Memory B cell (primary cell): Measurements from ENCODE around the gene RGL3.
"Not testable (repeated sequence)": the region's sequence is repeated elsewhere in the genome, so short reads cannot be mapped to it uniquely, and the experiment has no call there.

Experiments
- ATAC-seq: fragments of 150-1000 bp; cut with Tn5 transposase; 2 replicates; pipeline ENCODE4 v1.10.0; 2021; ENCODE audit warnings: low read depth, mild to moderate bottlenecking, moderate library complexity
- DNase-seq, 2 donors: peaks; one replicate each; pipeline ENCODE4 v3.0.0; 2022; ENCODE audit warnings: low spot score in 2 of 2
- H3K27ac Mint-ChIP-seq: one replicate; pipeline ENCODE4 v1.8.0; 2022; ENCODE audit warnings: mild to moderate bottlenecking, moderate library complexity, mixed read lengths
- H3K27me3 Mint-ChIP-seq: one replicate; pipeline ENCODE4 v1.8.0; 2022; ENCODE audit warnings: mixed read lengths
- H3K36me3 Mint-ChIP-seq: one replicate; pipeline ENCODE4 v1.8.0; 2022; ENCODE audit warnings: mild to moderate bottlenecking, mixed read lengths
- H3K4me1 Mint-ChIP-seq: one replicate; pipeline ENCODE4 v1.8.0; 2022; ENCODE audit warnings: mixed read lengths
- H3K4me3 Mint-ChIP-seq: one replicate; pipeline ENCODE4 v1.8.0; 2022; ENCODE audit warnings: mild to moderate bottlenecking, moderate library complexity, mixed read lengths
- H3K9me3 Mint-ChIP-seq: one replicate; pipeline ENCODE4 v1.8.0; 2022; ENCODE audit warnings: mixed read lengths

The RGL3 gene

DNA sequence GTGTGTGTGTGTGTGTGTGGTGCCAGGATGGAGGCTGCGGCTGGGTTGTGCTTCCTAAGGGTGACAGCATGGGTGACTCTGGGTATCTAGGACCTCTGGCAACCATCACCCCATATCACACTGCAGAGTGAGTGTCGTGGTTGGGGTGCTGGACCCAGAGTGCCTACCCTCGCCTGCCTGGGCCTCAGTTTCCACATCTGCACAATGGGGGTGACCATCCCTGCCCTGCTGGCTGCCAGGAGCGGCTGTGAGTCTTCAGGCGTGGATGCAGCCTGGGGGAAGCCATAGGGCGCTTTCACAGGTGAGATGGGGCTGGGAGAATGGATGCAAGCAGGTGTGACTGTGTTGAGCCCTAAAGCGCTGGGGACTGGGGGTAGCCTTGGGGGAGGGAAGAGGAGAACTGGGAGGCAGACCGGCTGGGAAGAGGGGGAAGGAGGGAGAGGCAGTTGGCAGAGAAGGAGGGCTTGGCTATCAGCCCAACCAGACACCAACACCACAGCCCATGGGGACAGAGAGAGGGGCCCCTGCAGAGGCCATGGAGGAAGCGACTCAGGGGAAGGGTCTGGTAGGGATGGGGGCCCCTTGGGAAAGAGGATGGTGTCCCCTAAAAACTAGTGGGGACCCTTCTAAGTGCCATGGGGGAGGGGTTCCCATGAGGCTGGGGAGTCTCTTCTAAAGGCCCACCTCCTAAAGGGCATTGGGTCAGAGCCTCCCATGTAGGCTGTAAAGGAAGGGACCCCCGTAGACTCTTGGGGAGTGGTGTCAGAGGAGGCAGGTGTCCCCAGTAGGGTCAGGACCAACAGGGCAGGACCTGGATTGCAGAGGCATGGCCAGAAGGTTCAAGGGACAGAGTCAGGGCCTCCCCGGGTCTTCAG, 62.2 kb downstream of the RGL3 start:
- no peak for ATAC-seq
- H3K27ac Mint-ChIP-seq: no peak overlapping the region
- H3K4me3 Mint-ChIP-seq: no peak overlapping the region

DNA sequence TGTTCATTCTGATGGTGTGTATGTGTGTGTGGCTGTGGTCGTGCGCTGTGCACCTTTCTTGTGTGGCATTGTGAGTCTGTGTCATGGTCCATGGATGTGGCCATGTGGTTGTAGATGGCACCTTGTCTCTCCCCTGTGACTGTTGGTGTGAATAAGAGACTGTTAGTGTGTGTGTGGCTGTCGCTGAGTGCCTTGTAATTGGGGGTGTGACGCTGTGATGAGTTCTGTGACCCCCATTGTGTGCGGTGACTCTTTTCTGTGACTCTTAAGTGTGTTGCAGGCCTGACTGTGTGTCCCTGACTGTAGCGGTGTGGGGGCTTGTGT, 63.1 kb downstream of the RGL3 start:
- Mint-ChIP-seq H3K9me3 (no peaks in the 10 kb centered on the region), H3K27me3 (peaks cover 17% of the 10 kb centered on the region), H3K36me3 (peaks cover 3% of the 10 kb centered on the region), H3K4me1 (peaks cover 11% of the 10 kb centered on the region), H3K4me3 (peak overlapping the region; percentile 71), H3K27ac (no peak overlapping the region)
- no peak for DNase-seq
- ATAC-seq: no peak

More for the DNA sequence above, 62.2 kb downstream of the RGL3 start:
- DNase-seq: no peak
- H3K27me3 Mint-ChIP-seq: peaks cover 17% of the 10 kb centered on the region
- peaks cover 3% of the 10 kb centered on the region for H3K36me3 Mint-ChIP-seq
- peaks cover 11% of the 10 kb centered on the region for H3K4me1 Mint-ChIP-seq
- no peaks in the 10 kb centered on the region for H3K9me3 Mint-ChIP-seq

DNA sequence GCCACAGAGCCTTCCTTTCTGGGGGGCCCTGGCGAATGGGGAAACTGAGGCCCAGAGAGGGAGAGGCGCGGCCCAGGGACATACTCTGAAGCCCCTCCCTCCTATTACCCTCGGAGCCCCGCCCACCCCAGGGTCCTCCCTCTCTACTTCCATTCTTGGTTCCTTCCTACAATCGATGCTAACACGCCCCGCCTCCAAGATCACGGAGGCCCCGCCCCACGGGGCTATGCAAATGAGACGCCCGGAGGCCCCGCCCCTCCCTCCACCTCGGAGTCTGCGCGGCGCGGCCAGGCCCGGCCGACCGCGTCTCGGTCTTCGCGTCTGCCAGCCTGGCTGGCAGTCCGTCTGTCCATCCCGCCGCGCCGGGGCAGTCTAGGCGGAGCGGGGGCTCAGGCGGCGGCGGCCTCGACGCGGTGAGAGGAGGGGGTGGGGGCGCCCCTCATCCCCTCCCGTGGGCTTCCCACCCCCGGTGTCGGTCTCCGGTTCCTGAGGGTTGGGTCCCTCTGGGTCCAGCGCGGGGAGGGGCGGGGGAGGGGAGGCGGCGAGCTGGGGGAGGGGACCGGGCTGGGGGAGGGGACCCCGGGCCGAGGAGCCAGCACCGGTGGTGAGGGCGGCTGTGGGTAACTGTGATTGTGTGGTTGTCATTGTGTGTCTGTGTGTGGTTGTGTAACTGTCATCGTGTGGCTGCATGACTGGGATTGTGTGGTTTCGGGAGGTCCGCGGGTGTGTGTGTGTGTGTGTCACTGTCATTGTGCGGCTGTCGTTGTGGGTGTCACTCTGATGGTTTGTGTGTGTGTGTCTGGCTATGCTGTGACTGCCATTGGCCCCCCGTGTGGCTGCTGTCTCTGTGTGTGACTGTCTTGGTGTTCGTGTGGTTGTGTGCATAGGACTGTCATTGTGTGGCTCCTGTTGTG, 63.7 kb downstream of the RGL3 start, which contains the start of gene PLPPR2:
TSS of gene PLPPR2 (plus strand) at position 273 of the 914 bp plus-strand sequence. CDS start 2,242 bp downstream, outside the sequence.
- DNase-seq (peak; percentile 71 to 75), ATAC-seq (peak; percentile 94)
- Mint-ChIP-seq H3K36me3 (peaks cover 5% of the 10 kb centered on the region), H3K4me3 (peak within 1 kb of the TSS; percentile 71), H3K27ac (no peak within 1 kb of the TSS), H3K9me3 (no peaks in the 10 kb centered on the region), H3K27me3 (peaks cover 17% of the 10 kb centered on the region), H3K4me1 (peaks cover 11% of the 10 kb centered on the region)

DNA sequence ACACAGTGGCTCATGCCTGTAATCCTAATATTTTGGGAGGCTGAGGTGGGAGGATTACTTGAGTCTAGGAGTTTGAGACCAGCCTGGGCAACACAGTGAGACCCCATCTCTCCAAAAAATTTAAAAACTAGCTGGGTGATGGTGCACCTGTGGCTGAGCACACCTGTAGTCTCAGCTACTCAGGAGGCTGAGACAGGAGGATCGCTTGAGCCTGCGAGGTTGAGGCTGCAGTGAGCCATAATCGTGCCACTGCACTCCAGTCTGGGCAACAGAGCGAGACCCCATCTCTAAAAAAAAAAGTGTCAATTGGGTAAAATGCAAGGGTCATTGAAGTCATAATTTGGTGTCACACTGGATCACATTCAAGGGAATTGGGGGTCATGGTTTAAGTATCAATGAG, 65.0 kb downstream of the RGL3 start:
- not testable (repeated sequence) for DNase-seq, H3K9me3 Mint-ChIP-seq, H3K27ac Mint-ChIP-seq, H3K4me3 Mint-ChIP-seq, ATAC-seq
- peaks cover 11% of the 10 kb centered on the region for H3K36me3 Mint-ChIP-seq
- H3K27me3 Mint-ChIP-seq: peaks cover 15% of the 10 kb centered on the region
- H3K4me1 Mint-ChIP-seq: peaks cover 11% of the 10 kb centered on the region

DNA sequence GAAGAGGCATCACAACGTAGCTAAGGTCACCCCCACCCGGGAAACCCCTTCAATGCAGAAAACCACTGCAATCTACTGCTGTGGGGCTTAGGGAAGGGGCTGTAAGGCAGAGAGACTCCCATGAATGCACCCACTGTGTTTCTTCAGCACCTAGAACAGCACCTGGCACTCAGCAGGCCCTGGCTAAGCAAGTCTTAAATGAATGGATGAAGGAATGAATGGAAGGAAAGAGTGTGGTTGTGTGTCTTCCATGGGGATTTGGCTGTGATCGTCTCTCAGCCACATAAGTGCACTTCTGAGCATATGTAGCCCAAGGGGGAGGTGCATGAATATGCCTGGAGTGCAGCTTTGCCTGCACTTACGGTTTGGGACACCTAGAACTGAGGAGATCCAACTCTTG, 69.9 kb downstream of the RGL3 start:
- Mint-ChIP-seq H3K27me3 (no peaks in the 10 kb centered on the region), H3K36me3 (peaks cover 8% of the 10 kb centered on the region), H3K27ac (no peak overlapping the region), H3K4me3 (no peak overlapping the region), H3K9me3 (peaks cover 6% of the 10 kb centered on the region), H3K4me1 (peaks cover 18% of the 10 kb centered on the region)
- no peak for DNase-seq
- no peak for ATAC-seq

DNA sequence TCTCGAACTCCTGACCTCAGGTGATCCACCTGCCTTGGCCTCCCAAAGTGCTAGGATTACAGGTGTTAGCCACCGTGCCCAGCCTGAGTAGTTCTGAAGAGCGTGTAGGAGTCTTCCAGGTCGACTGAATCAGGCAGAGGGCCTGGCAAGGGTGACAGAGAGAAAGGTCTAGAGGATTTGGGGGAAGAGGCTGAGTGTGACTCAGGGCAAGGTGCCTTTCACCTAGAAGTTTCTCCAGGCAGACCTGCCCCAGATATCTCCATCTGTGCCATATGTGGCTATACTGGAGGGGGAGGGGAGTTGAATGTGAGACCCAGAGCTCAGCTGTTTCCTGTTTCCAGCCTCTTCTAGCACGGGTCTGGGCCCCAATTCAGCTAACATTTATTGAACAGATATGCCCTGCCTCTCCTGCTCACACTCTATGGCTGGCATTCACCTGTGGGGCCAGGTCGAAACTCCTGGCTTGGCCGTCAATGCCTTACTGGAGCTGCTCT, 71.5 kb downstream of the RGL3 start:
- Mint-ChIP-seq H3K27me3 (no peaks in the 10 kb centered on the region), H3K4me3 (peak overlapping the region; percentile 90), H3K36me3 (peaks cover 8% of the 10 kb centered on the region), H3K9me3 (peaks cover 6% of the 10 kb centered on the region), H3K27ac (no peak overlapping the region), H3K4me1 (peaks cover 18% of the 10 kb centered on the region)
- DNase-seq (no peak), ATAC-seq (no peak)

DNA sequence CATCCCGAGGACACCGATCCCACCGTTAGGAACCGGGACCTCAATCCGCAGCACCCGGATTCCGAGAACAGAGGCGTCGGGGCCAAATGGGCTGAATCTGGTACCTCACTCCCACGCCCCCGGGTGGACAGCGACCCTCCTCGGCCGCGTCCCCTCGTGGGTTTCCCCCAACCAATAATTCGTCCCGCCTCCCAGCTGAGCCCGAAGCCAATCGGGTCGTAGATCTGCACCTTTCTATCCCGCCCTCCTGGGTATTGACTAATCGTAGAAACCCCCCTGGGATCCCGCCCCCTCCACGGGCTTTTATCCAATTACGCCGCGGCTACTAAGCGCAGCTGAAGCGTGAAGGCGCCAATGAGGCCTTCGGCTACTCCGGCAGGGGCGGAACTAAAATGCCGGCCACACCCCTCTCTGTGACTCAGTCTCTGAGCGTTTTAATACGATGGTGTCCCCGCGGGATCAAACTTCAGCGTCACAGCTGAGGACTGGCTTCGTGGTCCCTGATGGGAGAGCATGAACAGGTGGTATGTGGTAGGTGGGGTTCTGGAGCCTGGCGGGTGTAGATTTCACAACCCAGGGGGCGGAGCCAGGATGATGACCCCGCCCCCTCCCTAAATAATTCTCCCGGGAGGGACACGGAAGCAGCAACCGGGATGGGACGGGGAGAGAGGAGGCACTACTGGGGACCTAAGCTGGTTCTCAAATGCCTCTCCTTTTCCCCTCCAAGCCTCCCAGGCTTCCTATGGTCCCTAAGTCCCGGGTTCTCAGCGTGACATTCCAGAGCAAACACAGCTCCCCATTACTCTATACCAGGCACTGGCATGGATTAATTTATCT, 72.8 kb downstream of the RGL3 start, which contains the start of the genes CCDC159 and TMEM205:
TSS of gene CCDC159 (plus strand) at position 416 of the 837 bp plus-strand sequence. CDS start at position 504, 88 bp downstream.
TSS of gene TMEM205 (minus strand) at position 165 of the 837 bp plus-strand sequence. CDS start 649 bp downstream, outside the sequence.
- peaks cover 18% of the 10 kb centered on the region for H3K4me1 Mint-ChIP-seq
- peak within 1 kb of the TSS; percentile 95 for H3K27ac Mint-ChIP-seq
- no peaks in the 10 kb centered on the region for H3K27me3 Mint-ChIP-seq
- ATAC-seq (peak; percentile 88), DNase-seq (peak; percentile 90 to 98)
- peaks cover 8% of the 10 kb centered on the region for H3K36me3 Mint-ChIP-seq
- H3K9me3 Mint-ChIP-seq: peaks cover 6% of the 10 kb centered on the region
- H3K4me3 Mint-ChIP-seq: peak within 1 kb of the TSS; percentile 90

DNA sequence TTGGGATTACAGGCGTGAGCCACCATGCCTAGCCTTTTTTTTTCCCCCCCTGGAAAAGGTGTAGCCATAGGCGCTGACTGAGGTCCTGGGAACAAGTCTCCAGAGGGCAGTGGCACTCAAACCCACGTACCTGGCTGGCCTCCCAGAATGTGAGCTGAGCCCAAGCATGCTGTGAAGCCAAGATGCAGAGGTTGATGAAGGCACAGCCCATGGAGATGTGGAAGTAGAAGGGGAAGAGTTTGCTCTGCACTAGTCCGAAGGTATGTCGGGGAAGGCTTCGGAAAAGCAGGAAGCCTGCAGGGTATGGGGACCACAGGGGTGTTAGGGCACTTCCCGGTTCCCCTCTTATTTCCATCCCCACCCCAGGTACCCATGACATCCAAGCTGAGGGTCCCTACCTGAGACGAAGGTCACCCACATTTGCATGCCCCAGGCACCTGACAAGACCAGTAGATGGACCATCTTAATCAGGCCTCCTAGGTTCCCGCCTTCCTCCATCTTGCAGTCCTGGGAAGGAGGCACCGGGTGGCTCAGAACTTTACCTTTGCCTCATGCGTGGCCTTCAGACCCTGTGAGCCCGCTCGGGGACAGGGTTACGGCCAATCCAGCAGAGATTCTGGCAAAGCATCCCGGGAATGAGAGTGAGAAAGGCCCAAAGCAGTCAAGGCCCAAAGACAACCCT, 73.9 kb downstream of the RGL3 start:
- Mint-ChIP-seq H3K9me3 (peaks cover 6% of the 10 kb centered on the region), H3K27me3 (no peaks in the 10 kb centered on the region), H3K4me1 (peaks cover 18% of the 10 kb centered on the region), H3K36me3 (peaks cover 6% of the 10 kb centered on the region), H3K27ac (peak overlapping the region; percentile 95), H3K4me3 (peak overlapping the region; percentile 90)
- ATAC-seq (no peak), DNase-seq (no peak)
